SK-N-SH (cell line): ENCODE data around the gene LMBR1. TPM values are rescaled to one million over a fixed set of nuclear protein-coding genes. Genes with fewer than 3 reads are reported as not detected.

ENCODE experiments used
- CTCF ChIA-PET: fragments of 300-600, 350-600 bp; formaldehyde crosslinking; extraction: SDS; loops from one replicate; lab custom pipeline; 2021; lab: Yijun Ruan, JAX
- POLR2A ChIA-PET: fragments of 350-600 bp; sonication (Branson Sonifier 250); formaldehyde crosslinking; extraction: SDS; loops from one replicate; lab custom pipeline; 2020; ENCODE audit warnings: antibody characterized with exemption, inconsistent platforms; lab: Yijun Ruan, JAX
- DNase-seq: peaks from one replicate; pipeline ENCODE4 v3.0.0; 2012
- H2AFZ ChIP-seq: fragments of 200-600 bp; sonication (generic); 2 replicates; pipeline ENCODE4 v1.8.1; 2016; ENCODE audit warnings: antibody characterized with exemption, mild to moderate bottlenecking, low read depth
- H3F3A ChIP-seq: fragments of 200-600 bp; sonication (generic); replicated peaks from 2 replicates; pipeline ENCODE3; 2016; ENCODE audit warnings: antibody characterized with exemption, mild to moderate bottlenecking; ENCODE audit not compliant: insufficient read depth
- H3K27ac ChIP-seq, 2 experiments: fragments of 200-500 bp in 1 of 2; fragments of 200-600 bp in 1 of 2; sonication (Bioruptor generic) in 1 of 2; sonication (generic), shearing (Covaris generic) in 1 of 2; 2 replicates each; pipeline versions ENCODE4 v1.5.1 to v1.6.1; 2014 to 2016; ENCODE audit warnings: low read depth in 2 of 2, inconsistent platforms in 1 of 2, low read length in 1 of 2, mild to moderate bottlenecking in 1 of 2, mixed read lengths in 1 of 2
- H3K27me3 ChIP-seq: fragments of 200-600 bp; sonication (generic), shearing (Covaris generic); 2 replicates; pipeline ENCODE4 v1.6.1; 2016; ENCODE audit warnings: mixed run types; ENCODE audit not compliant: insufficient read depth
- H3K36me3 ChIP-seq, 2 experiments: fragments of 200-500 bp in 1 of 2; fragments of 200-600 bp in 1 of 2; sonication (Bioruptor generic) in 1 of 2; sonication (generic) in 1 of 2; replicated peaks in 1 of 2; 2 replicates each; pipeline versions ENCODE3 to v1.5.1; 2014 to 2016; ENCODE audit warnings: low read length in 1 of 2, mild to moderate bottlenecking in 1 of 2; ENCODE audit not compliant: insufficient read depth in 2 of 2, control insufficient read depth in 1 of 2
- H3K4me1 ChIP-seq, 2 experiments: fragments of 200-500 bp in 1 of 2; fragments of 200-600 bp in 1 of 2; sonication (Bioruptor generic) in 1 of 2; sonication (generic), shearing (Covaris generic) in 1 of 2; 2 replicates each; pipeline versions ENCODE4 v1.5.1 to v1.6.1; 2014 to 2016; ENCODE audit warnings: low read depth in 1 of 2, low read length in 1 of 2, mixed run types in 1 of 2; ENCODE audit not compliant: insufficient read depth in 2 of 2, control insufficient read depth in 1 of 2
- H3K4me2 ChIP-seq: fragments of 200-600 bp; sonication (generic), shearing (Covaris generic); 2 replicates; pipeline ENCODE4 v1.6.1; 2017; ENCODE audit warnings: mixed run types
- H3K4me3 ChIP-seq, 2 experiments: fragments of 200-500 bp in 1 of 2; fragments of 200-600 bp in 1 of 2; sonication (Bioruptor generic) in 1 of 2; sonication (generic), shearing (Covaris generic) in 1 of 2; 2 replicates each; pipeline versions ENCODE4 v1.5.1 to v1.8.1; 2014 to 2016; ENCODE audit warnings: low read depth in 2 of 2, inconsistent platforms in 1 of 2, low read length in 1 of 2, mild to moderate bottlenecking in 1 of 2, mixed read lengths in 1 of 2, moderate library complexity in 1 of 2
- H3K79me2 ChIP-seq: fragments of 200-600 bp; sonication (generic); 2 replicates; pipeline ENCODE4 v1.8.1; 2017; ENCODE audit warnings: mild to moderate bottlenecking; ENCODE audit not compliant: insufficient read depth
- H3K9ac ChIP-seq: fragments of 200-600 bp; sonication (generic); 2 replicates; pipeline ENCODE4 v1.6.1; 2017; ENCODE audit warnings: mixed run types
- H3K9me2 ChIP-seq: fragments of 200-600 bp; sonication (generic); 2 replicates; pipeline ENCODE4 v1.6.1; 2017; ENCODE audit warnings: mixed run types
- H3K9me3 ChIP-seq: fragments of 200-600 bp; sonication (generic); 2 replicates; pipeline ENCODE4 v1.6.1; 2017; ENCODE audit warnings: mixed run types, mild to moderate bottlenecking, moderate library complexity
- H4K20me1 ChIP-seq: fragments of 200-600 bp; sonication (generic); 2 replicates; pipeline ENCODE4 v1.6.1; 2017; ENCODE audit warnings: mild to moderate bottlenecking, mixed run types; ENCODE audit not compliant: insufficient read depth
- EP300 ChIP-seq, 2 experiments: IDR thresholded peaks; 2 replicates each; pipeline versions ENCODE4 v1.4.0 to v1.6.1; 2012; ENCODE audit warnings: borderline replicate concordance in 1 of 2, low read depth in 1 of 2, low read length in 1 of 2
- FOSL2 ChIP-seq: IDR thresholded peaks from 2 replicates; pipeline ENCODE4 v1.4.0; 2012; ENCODE audit warnings: low read depth, mild to moderate bottlenecking, moderate library complexity, borderline replicate concordance
- FOXJ3 ChIP-seq: sonication (generic); formaldehyde crosslinking; IDR thresholded peaks from 2 replicates; pipeline ENCODE4 v1.5.1; 2020; ENCODE audit warnings: mild to moderate bottlenecking, missing genetic modification reagents
- GATA2 ChIP-seq: sonication (generic); formaldehyde crosslinking; IDR thresholded peaks from 2 replicates; pipeline ENCODE4 v1.5.0; 2020; ENCODE audit warnings: mild to moderate bottlenecking, missing genetic modification reagents
- JUND ChIP-seq: IDR thresholded peaks from 2 replicates; pipeline ENCODE4 v1.4.0; 2012
- MAX ChIP-seq: IDR thresholded peaks from 2 replicates; pipeline ENCODE4 v1.4.0; 2012; ENCODE audit warnings: low read depth
- NFIC ChIP-seq: IDR thresholded peaks from 2 replicates; pipeline ENCODE4 v1.4.0; 2012; ENCODE audit warnings: borderline replicate concordance
- RAD21 ChIP-seq: IDR thresholded peaks from 2 replicates; pipeline ENCODE4 v1.6.1; 2012; ENCODE audit warnings: mild to moderate bottlenecking, low read length
- RCOR1 ChIP-seq: fragments of 150-350 bp; IDR thresholded peaks from 2 replicates; pipeline ENCODE4 v1.6.1; 2017; ENCODE audit warnings: antibody characterized with exemption, low read length
- RFX5 ChIP-seq: IDR thresholded peaks from 2 replicates; pipeline ENCODE4 v1.6.1; 2012; ENCODE audit warnings: mild to moderate bottlenecking, improper control_type of control experiment, low read length
- SIN3A ChIP-seq: IDR thresholded peaks from 2 replicates; pipeline ENCODE4 v1.6.1; 2012; ENCODE audit warnings: low read depth, mild to moderate bottlenecking, low read length, moderate library complexity, borderline replicate concordance
- SMC3 ChIP-seq: IDR thresholded peaks from 2 replicates; pipeline ENCODE4 v1.6.1; 2012; ENCODE audit warnings: low read depth, low read length, improper control_type of control experiment
- TAF1 ChIP-seq: IDR thresholded peaks from 2 replicates; pipeline ENCODE4 v1.6.1; 2012; ENCODE audit warnings: low read depth, mild to moderate bottlenecking, low read length, moderate library complexity, borderline replicate concordance
- TEAD4 ChIP-seq: IDR thresholded peaks from 2 replicates; pipeline ENCODE4 v1.4.0; 2012; ENCODE audit warnings: mild to moderate bottlenecking, borderline replicate concordance; ENCODE audit not compliant: insufficient read depth
- YY1 ChIP-seq: IDR thresholded peaks from 2 replicates; pipeline ENCODE4 v1.4.0; 2012; ENCODE audit warnings: low read depth, mild to moderate bottlenecking
- WGBS: methylation state at CpG from one replicate; pipeline ENCODE4 v1.1.6; 2017; ENCODE audit warnings: low lambda C conversion rate; 5-methylcytosine and 5-hydroxymethylcytosine counted together
- polyA plus RNA-seq, 3 experiments: library from polyadenylated mRNA; depleted of rRNA; stranded (reverse); fragments of >200 nt; gene quantifications; 2 replicates each; pipeline ENCODE4 v1.2.3, GENCODE V29; 2012
- TF ChIP-seq, protein P1 (sequence below): fragments of 200-600 bp; sonication (generic); IDR thresholded peaks from 2 replicates; pipeline ENCODE4 v1.6.1; 2017; ENCODE audit warnings: antibody characterized with exemption, mild to moderate bottlenecking, moderate library complexity
- TF ChIP-seq, protein P2 (sequence below): fragments of 150-350 bp; IDR thresholded peaks from 2 replicates; pipeline ENCODE4 v1.6.1; 2017; ENCODE audit warnings: antibody characterized with exemption, low read length, low read depth, borderline replicate concordance

The LMBR1 gene
- polyA plus RNA-seq, 1 of the 3 experiments (the other 2 are of a cell fraction) = 24.6 TPM

DNA sequence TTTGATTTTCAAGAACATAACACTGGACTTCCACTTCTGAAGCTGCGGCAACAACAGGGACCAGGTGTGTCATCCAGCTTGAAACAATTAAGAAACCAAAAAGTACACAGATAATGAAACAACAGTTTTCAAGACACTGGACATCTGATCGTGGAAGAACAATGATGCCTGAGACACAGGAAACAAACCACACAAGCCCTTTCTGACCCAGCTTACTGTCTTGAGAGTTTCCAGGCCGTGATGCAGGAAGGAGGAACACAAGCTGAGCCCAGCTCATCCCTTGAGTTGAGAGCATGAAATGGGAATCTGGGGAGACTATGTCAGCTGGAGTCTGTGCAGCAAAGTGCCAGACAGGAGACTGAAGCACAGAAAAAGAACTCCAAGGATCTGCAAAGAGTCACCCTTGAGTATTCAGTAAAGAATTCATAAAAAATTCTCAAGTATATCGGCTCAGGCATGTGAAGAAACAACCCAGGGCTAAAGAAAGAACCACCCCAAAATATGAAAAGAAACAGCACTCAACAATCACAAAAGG is 160.8 kb downstream of the LMBR1 start:
- CTCF ChIA-PET = interaction anchor here (1.5 to 1.6 kb wide), 2 partner anchors 12 kb away, joined by 3 to 6 read pairs; no protein-coding TSS in a partner anchor
- no peaks in the 10 kb centered on the region for H3K4me1 ChIP-seq
- H3K9me2 ChIP-seq = no peaks in the 10 kb centered on the region
- POLR2A ChIA-PET = no interaction called here
- H3K9me3 ChIP-seq = peaks cover 17% of the 10 kb centered on the region
- H3K9ac ChIP-seq = no peak overlapping the region
- H3K4me2 ChIP-seq = no peak overlapping the region
- no peaks in the 10 kb centered on the region for H3K27me3 ChIP-seq
- no peak overlapping the region for H2AFZ ChIP-seq
- H3K4me3 ChIP-seq = no peak overlapping the region
- H4K20me1 ChIP-seq = no peaks in the 10 kb centered on the region
- peaks cover 4% of the 10 kb centered on the region for H3F3A ChIP-seq
- WGBS = 91% methylated on average over 4 of the region's 4 CpGs
- no peak for TF ChIP-seq RAD21
- no peak for TF ChIP-seq JUND
- no peak for TF ChIP-seq FOSL2
- peaks cover 39 to 41% of the 10 kb centered on the region in 2 experiments for H3K36me3 ChIP-seq
- no peaks in the 10 kb centered on the region for H3K79me2 ChIP-seq
- no peak for DNase-seq
- H3K27ac ChIP-seq = no peak overlapping the region

DNA sequence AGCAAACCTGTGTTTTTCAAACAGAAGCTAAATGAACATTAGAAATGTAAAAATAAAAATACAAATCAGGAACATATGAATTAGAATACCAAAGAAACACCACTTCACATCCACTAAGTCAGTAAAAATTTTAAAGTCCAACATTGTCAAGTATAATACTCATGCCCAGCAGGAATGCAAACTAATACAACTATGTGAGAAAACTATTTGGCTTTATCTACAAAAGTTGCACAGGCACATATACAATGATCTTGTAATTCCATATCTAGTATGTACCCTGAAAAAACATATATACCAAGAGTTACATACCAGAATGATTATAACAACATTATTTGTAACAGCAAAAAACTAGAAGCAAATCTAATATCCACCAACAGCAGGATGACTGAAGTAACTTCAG is 161.3 kb downstream of the LMBR1 start:
- H3K9ac ChIP-seq = no peak overlapping the region
- H3K4me3 ChIP-seq = no peak overlapping the region
- CTCF ChIA-PET = interaction anchor here (0.6 to 1.6 kb wide), 3 partner anchors 12 to 21 kb away, joined by 3 to 6 read pairs (median 3); no protein-coding TSS in a partner anchor
- H3K9me2 ChIP-seq = no peaks in the 10 kb centered on the region
- DNase-seq = no peak
- no peaks in the 10 kb centered on the region for H4K20me1 ChIP-seq
- no peak overlapping the region for H3K27ac ChIP-seq
- H3F3A ChIP-seq = peaks cover 4% of the 10 kb centered on the region
- POLR2A ChIA-PET = no interaction called here
- H3K36me3 ChIP-seq = peaks cover 39 to 43% of the 10 kb centered on the region in 2 experiments
- no peak overlapping the region for H2AFZ ChIP-seq
- H3K79me2 ChIP-seq = no peaks in the 10 kb centered on the region
- H3K27me3 ChIP-seq = no peaks in the 10 kb centered on the region
- no peak for TF ChIP-seq FOXJ3 (CRISPR knock-in tag)
- no peak for TF ChIP-seq RCOR1
- TF ChIP-seq SMC3 = no peak
- TF ChIP-seq, protein P1, sequence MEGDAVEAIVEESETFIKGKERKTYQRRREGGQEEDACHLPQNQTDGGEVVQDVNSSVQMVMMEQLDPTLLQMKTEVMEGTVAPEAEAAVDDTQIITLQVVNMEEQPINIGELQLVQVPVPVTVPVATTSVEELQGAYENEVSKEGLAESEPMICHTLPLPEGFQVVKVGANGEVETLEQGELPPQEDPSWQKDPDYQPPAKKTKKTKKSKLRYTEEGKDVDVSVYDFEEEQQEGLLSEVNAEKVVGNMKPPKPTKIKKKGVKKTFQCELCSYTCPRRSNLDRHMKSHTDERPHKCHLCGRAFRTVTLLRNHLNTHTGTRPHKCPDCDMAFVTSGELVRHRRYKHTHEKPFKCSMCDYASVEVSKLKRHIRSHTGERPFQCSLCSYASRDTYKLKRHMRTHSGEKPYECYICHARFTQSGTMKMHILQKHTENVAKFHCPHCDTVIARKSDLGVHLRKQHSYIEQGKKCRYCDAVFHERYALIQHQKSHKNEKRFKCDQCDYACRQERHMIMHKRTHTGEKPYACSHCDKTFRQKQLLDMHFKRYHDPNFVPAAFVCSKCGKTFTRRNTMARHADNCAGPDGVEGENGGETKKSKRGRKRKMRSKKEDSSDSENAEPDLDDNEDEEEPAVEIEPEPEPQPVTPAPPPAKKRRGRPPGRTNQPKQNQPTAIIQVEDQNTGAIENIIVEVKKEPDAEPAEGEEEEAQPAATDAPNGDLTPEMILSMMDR = no peak
- no peaks in the 10 kb centered on the region for H3K4me1 ChIP-seq
- H3K9me3 ChIP-seq = peaks cover 17% of the 10 kb centered on the region
- H3K4me2 ChIP-seq = no peak overlapping the region

DNA sequence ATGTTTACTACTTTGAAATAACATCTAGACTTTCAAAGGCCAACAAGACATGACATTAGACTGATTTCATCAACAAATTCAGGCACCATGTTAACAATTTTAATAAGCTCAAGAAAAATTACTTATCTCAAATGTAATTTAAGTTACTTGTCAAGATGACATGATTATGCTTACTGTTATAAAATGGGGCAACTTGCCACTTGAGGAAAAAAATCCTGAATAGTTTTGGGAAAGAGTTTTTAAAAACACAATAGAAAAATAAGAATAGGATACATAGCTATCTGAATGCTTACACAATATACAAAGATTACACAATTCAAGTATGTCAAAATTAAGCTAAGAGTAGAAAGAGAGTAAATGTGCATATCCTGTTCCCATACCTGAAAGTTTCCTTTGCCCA is 167.0 kb downstream of the LMBR1 start:
- H3K9me2 ChIP-seq = no peaks in the 10 kb centered on the region
- H2AFZ ChIP-seq = no peak overlapping the region
- no peak overlapping the region for H3K4me3 ChIP-seq
- H3K4me2 ChIP-seq = no peak overlapping the region
- H3K9me3 ChIP-seq = no peaks in the 10 kb centered on the region; the same call in 1 of the 2 replicates
- no peaks in the 10 kb centered on the region for H3F3A ChIP-seq
- no peak for DNase-seq
- H3K36me3 ChIP-seq = peaks cover 16 to 24% of the 10 kb centered on the region in 2 experiments
- no peaks in the 10 kb centered on the region for H4K20me1 ChIP-seq
- no peak for TF ChIP-seq YY1
- TF ChIP-seq RAD21 = no peak
- TF ChIP-seq GATA2 (CRISPR knock-in tag) = no peak
- no peak for TF ChIP-seq RCOR1
- TF ChIP-seq TAF1 = no peak
- TF ChIP-seq TEAD4 = no peak
- TF ChIP-seq RFX5 = no peak
- TF ChIP-seq SIN3A = no peak
- no peak for TF ChIP-seq MAX
- no peak for TF ChIP-seq EP300 (IDR thresholded peaks at IDR 0.05; ENCODE audit: borderline replicate concordance in 1 of 2, low read depth in 1 of 2, low read length in 1 of 2)
- no peak for TF ChIP-seq NFIC
- TF ChIP-seq, protein P2, sequence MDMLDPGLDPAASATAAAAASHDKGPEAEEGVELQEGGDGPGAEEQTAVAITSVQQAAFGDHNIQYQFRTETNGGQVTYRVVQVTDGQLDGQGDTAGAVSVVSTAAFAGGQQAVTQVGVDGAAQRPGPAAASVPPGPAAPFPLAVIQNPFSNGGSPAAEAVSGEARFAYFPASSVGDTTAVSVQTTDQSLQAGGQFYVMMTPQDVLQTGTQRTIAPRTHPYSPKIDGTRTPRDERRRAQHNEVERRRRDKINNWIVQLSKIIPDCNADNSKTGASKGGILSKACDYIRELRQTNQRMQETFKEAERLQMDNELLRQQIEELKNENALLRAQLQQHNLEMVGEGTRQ = no peak
- TF ChIP-seq, all 33 proteins: peak for 0
- Histone ChIP-seq H3K27ac (no peak overlapping the region), H3K9ac (no peak overlapping the region), H3K27me3 (no peaks in the 10 kb centered on the region), H3K4me1 (peaks cover 0 to 17% of the 10 kb centered on the region in 2 experiments; a peak in 2 of 4 replicates), H3K79me2 (no peaks in the 10 kb centered on the region)
- POLR2A ChIA-PET = no interaction called here
- CTCF ChIA-PET = interaction anchor here (5.4 kb wide), 1 partner anchor 21 kb away, joined by 21 read pairs; no protein-coding TSS in a partner anchor
